Body of pancreas (tissue), 4 donors: ENCODE measurements around the gene SLC7A6.

Experiments
- CTCF ChIP-seq, 7 experiments: fragments of 450-650 bp in 4 of 7; fragments of 200-600 bp in 3 of 7; sonication (generic) in 3 of 7; IDR thresholded peaks; one replicate each; pipeline ENCODE4 v1.5.1; 2016 to 2019; ENCODE audit warnings: antibody characterized with exemption in 7 of 7
- POLR2A ChIP-seq, 3 donors: fragments of 450-650 bp; IDR thresholded peaks; one replicate each; pipeline ENCODE4 v1.6.1; 2016; ENCODE audit warnings: antibody characterized with exemption in 3 of 3, mild to moderate bottlenecking in 2 of 3

- TF ChIP-seq CTCF (IDR thresholded peaks at IDR 0.05) (no peak), POLR2A (IDR thresholded peaks at IDR 0.05) (no peak)
These were observed 6.9 kb upstream of the SLC7A6 start for GRCh38 chr16:68257251-68257905.
